Heart left ventricle (tissue), 16 donors: Measurements from ENCODE around the gene BRIP1. TPM values are rescaled to one million over a fixed set of nuclear protein-coding genes. Genes with fewer than 3 reads are reported as not detected.

Source experiments
- ATAC-seq, 4 donors: fragments of 200-7000 bp; cut with Tn5 transposase; one replicate each; pipeline ENCODE4 v1.9.1; 2020 to 2022; ENCODE audit warnings: moderate library complexity in 4 of 4, mild to moderate bottlenecking in 3 of 4, moderate number of reproducible peaks in 1 of 4
- DNase-seq, 5 donors: peaks; one replicate each; pipeline ENCODE4 v3.0.0-alpha.2; 2020
- H3K27ac ChIP-seq, 12 donors: fragments of 200-600 bp; sonication (generic) in 4 of 12; one replicate each; pipeline versions ENCODE4 v1.5.0 to v1.8.0; 2016 to 2022; ENCODE audit warnings: mild to moderate bottlenecking in 2 of 12
- H3K27me3 ChIP-seq, 9 donors: fragments of 200-600 bp; sonication (generic) in 2 of 9; one replicate each; pipeline versions ENCODE4 v1.5.1 to v1.8.0; 2016 to 2022; ENCODE audit warnings: mild to moderate bottlenecking in 3 of 9
- H3K36me3 ChIP-seq, 9 donors: fragments of 200-600 bp; sonication (generic) in 2 of 9; one replicate each; pipeline versions ENCODE4 v1.5.0 to v1.8.0; 2018 to 2022; ENCODE audit warnings: mild to moderate bottlenecking in 2 of 9
- H3K4me1 ChIP-seq, 12 donors: fragments of 200-600 bp; sonication (generic) in 4 of 12; one replicate each; pipeline versions ENCODE4 v1.5.0 to v1.8.0; 2016 to 2022; ENCODE audit warnings: mild to moderate bottlenecking in 3 of 12
- H3K4me3 ChIP-seq, 12 donors: fragments of 200-600 bp; sonication (generic) in 4 of 12; one replicate each; pipeline versions ENCODE4 v1.5.0 to v1.8.0; 2017 to 2022; ENCODE audit warnings: mild to moderate bottlenecking in 9 of 12, moderate library complexity in 4 of 12
- H3K9me3 ChIP-seq, 12 donors: fragments of 200-600 bp; sonication (generic) in 4 of 12; one replicate each; pipeline versions ENCODE4 v1.5.0 to v1.8.0; 2016 to 2022; ENCODE audit warnings: mild to moderate bottlenecking in 1 of 12
- POLR2A ChIP-seq, 2 donors: fragments of 450-650 bp; IDR thresholded peaks; one replicate each; pipeline ENCODE4 v1.6.1; 2017; ENCODE audit warnings: antibody characterized with exemption in 2 of 2, mild to moderate bottlenecking in 2 of 2, moderate library complexity in 2 of 2
- WGBS, 4 donors: extraction: QIAGEN DNeasy Blood & Tissue Kit in 2 of 4; methylation state at CpG; one replicate each; pipeline versions ENCODE4 v1.1.5 to v1.1.7; 2013 to 2018; 5-methylcytosine and 5-hydroxymethylcytosine counted together
- intact Hi-C, 10 donors: fragments of 100-400 bp; cut with DNase I; formaldehyde crosslinking; loops; one replicate each; pipeline versions ENCODE4 v1.11.1 to v1.14.2; 2022
- polyA plus RNA-seq, 2 donors: library from polyadenylated mRNA; stranded (reverse); fragments of 200-250 nt; gene quantifications; one replicate each; pipeline ENCODE4 v1.2.3, GENCODE V29; 2013
- total RNA-seq, 9 donors: library from RNA; depleted of rRNA in 2 of 9; stranded (reverse); fragments of >200 nt in 2 of 9; fragmentation: NEBNext Ultra II Directional in 3 of 9; extraction: Animal tissue kit (Norgen Biotek cat#: 25700) in 3 of 9; gene quantifications; one replicate each; pipeline versions ENCODE4 v1.1.0 to v1.2.4, GENCODE V29; 2016 to 2023
- TF ChIP-seq, protein P1 (sequence below), 12 donors: fragments of 200-600 bp; sonication (generic) in 4 of 12; IDR thresholded peaks; one replicate each; pipeline versions ENCODE4 v1.5.0 to v1.8.0; 2018 to 2022; ENCODE audit warnings: antibody characterized with exemption in 12 of 12, mild to moderate bottlenecking in 5 of 12
- donor health status: ischemic (EF 13 %, LVEDD 7.1; RV severe dilation, severe dysfunction).
- donor health status: healthy with polysubstance abuse.
- donor health status: DM: no; HTN: yes; CAD: no.
- donor health status: DM: no; HTN: no; CAD: no.
- donor health status: ischemic (EF 25% LVEDD 6.9; RV normal size, moderate dysfunction).
- donor health status: ischemic (EF 25% LVEDD 5.7; RV mildly dilated, moderate dysfunction).
- donor health status: healthy.
- donor health status: DM: yes; HTN: yes; CAD: no.
- donor health status: ischemic (EF 35%, LVEDD 5.7; RV mildly dilated, moderate dysfunction).
- donor health status: nonischemic (EF 11% LVEDD 7.7; RV severe dilation, severe dysfunction).
- donor health status: DM: yes; HTN: yes; CAD: no.
- donor health status: PGD.
- donor health status: ischemic (EF 29% LVEDD 5.4; RV normal size, mild dysfunction).
- donor health status: nonischemic (EF 23%, LVEDD 6.1; RV moderate dilation, normal function).

The BRIP1 gene
- total and polyA plus RNA-seq, 11 donors = 0.04 to 2.2 (median 0.12) TPM; not detected in 3

DNA sequence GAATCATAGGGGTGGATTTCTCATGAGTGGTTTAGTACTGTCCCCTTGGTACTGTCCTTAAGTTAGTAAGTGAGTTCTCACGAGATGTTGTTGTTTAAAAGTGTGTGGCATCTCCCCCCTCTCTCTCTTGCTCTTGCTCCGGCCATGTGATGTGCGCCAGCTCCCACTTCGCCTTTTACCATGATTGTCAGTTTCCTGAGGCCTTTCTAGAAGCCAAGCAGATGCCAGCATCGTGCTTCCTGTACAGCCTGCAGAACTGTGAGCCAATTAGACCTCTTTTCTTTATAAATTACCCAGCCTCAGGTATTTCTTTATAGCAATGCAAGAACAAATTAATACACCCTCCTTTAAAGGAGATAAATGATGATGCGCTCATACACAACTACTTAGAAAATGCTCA lies 222.2 kb downstream of the BRIP1 start:
- WGBS, 4 donors = 85 to 89% (median 87%) methylated on average over 6 of the region's 6 CpGs
- TF ChIP-seq, protein P1, sequence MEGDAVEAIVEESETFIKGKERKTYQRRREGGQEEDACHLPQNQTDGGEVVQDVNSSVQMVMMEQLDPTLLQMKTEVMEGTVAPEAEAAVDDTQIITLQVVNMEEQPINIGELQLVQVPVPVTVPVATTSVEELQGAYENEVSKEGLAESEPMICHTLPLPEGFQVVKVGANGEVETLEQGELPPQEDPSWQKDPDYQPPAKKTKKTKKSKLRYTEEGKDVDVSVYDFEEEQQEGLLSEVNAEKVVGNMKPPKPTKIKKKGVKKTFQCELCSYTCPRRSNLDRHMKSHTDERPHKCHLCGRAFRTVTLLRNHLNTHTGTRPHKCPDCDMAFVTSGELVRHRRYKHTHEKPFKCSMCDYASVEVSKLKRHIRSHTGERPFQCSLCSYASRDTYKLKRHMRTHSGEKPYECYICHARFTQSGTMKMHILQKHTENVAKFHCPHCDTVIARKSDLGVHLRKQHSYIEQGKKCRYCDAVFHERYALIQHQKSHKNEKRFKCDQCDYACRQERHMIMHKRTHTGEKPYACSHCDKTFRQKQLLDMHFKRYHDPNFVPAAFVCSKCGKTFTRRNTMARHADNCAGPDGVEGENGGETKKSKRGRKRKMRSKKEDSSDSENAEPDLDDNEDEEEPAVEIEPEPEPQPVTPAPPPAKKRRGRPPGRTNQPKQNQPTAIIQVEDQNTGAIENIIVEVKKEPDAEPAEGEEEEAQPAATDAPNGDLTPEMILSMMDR (IDR thresholded peaks at IDR 0.05) = no peak
- TF ChIP-seq POLR2A (IDR thresholded peaks at IDR 0.05) = no peak
- intact Hi-C loops = no loop called here

DNA sequence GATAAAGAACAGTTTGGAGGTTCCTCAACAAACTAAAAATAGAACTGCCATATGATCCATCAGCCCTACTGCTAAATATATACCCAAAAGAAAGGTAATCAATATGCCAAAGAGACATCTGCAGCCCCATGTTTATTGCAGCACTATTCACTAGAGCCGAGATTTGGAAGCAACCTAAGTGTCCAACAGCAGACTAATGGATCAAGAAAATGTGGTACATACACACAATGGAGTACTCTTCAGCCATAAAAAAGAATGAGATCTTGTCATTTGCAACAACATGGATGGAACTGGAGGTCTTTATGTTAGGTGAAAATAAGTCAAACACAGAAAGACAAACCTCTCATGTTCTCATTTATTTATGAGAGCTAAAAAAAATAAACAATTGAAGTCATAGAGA lies 223.5 kb downstream of the BRIP1 start:
- no peak overlapping the region for H3K4me3 ChIP-seq
- DNase-seq (no peak), ATAC-seq (no peak)
- intact Hi-C loops = no loop called here
- 74 to 100% (median 89%) methylated on average over 1 of the region's 1 CpG for WGBS, 4 donors
- no peak overlapping the region for H3K27ac ChIP-seq
- H3K9me3 ChIP-seq = peaks cover 0 to 11% (median 0%) of the 10 kb centered on the region in 12 donors
- no peaks in the 10 kb centered on the region for H3K4me1 ChIP-seq
- TF ChIP-seq POLR2A (IDR thresholded peaks at IDR 0.05) = no peak
- TF ChIP-seq, protein P1 (IDR thresholded peaks at IDR 0.05) = no peak
- H3K36me3 ChIP-seq = no peaks in the 10 kb centered on the region
- peaks cover 0 to 15% (median 0%) of the 10 kb centered on the region in 9 donors for H3K27me3 ChIP-seq

More for the DNA sequence above, 222.2 kb downstream of the BRIP1 start:
- H3K9me3 ChIP-seq = no peaks in the 10 kb centered on the region
- no peak overlapping the region for H3K4me3 ChIP-seq
- H3K27ac ChIP-seq = no peak overlapping the region
- H3K27me3 ChIP-seq = peaks cover 0 to 15% (median 0%) of the 10 kb centered on the region in 9 donors
- H3K4me1 ChIP-seq = no peaks in the 10 kb centered on the region
- ATAC-seq = no peak
- DNase-seq = no peak
- no peaks in the 10 kb centered on the region for H3K36me3 ChIP-seq

DNA sequence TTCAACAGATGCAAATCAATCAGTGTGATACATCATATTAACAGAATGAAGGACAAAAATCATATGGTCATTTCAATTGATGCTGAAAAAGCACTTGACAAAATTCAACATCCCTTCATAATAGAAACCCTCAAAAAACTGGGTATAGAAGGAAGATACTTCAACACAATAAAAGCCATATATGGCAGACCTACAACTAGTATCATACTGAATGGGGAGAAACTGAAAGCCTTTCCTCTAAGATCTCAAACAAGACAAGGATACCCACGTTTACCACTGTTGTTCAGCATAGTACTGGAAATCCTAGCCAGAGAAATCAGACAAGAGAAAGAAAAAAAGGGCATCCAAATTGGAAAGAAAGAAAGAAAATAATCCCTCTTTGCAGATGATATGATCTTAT lies 225.2 kb downstream of the BRIP1 start:
- ATAC-seq (no peak), DNase-seq (no peak)
- Histone ChIP-seq H3K4me3 (no peak overlapping the region), H3K36me3 (no peaks in the 10 kb centered on the region), H3K4me1 (no peaks in the 10 kb centered on the region), H3K27me3 (peaks cover 0 to 15% (median 0%) of the 10 kb centered on the region in 9 donors), H3K27ac (no peak overlapping the region), H3K9me3 (peaks cover 0 to 15% (median 0%) of the 10 kb centered on the region in 12 donors)
- intact Hi-C loops = no loop called here
- no peak for TF ChIP-seq POLR2A (IDR thresholded peaks at IDR 0.05)
- TF ChIP-seq, protein P1 (IDR thresholded peaks at IDR 0.05) = no peak
- WGBS, 4 donors = 31 to 50% (median 35%) methylated on average over 1 of the region's 1 CpG

DNA sequence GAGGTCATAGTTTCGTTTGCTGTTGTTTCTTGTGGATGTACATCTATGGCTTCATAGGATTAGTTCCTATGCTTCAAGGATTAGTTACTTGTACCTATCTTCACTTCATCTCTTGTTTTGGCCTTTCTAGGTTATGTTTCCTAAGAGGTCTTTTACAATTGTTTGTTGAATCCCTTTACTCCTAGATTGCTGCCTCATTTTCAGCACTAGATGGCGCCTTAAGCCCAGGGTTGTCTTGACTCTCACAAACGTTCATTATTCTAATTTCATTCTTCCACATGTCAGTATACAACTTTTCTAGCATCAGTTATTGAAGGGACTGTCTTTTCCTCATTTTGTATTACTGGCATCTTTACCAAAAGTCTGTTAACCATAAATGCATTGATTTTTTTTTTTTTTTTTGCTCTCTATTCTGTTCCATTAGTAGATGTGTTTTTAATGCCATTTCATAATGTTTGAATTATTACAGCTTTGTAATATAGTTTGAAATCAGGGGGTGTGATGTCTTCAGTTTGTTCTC lies 227.4 kb downstream of the BRIP1 start:
- Histone ChIP-seq H3K27me3 (peaks cover 0 to 15% (median 0%) of the 10 kb centered on the region in 9 donors), H3K36me3 (no peaks in the 10 kb centered on the region), H3K4me3 (no peak overlapping the region), H3K27ac (no peak overlapping the region), H3K9me3 (peaks cover 0 to 15% (median 0%) of the 10 kb centered on the region in 12 donors), H3K4me1 (no peaks in the 10 kb centered on the region)
- intact Hi-C loops = no loop called here
- ATAC-seq = no peak
- no peak for TF ChIP-seq POLR2A (IDR thresholded peaks at IDR 0.05)
- TF ChIP-seq, protein P1 (IDR thresholded peaks at IDR 0.05) = peak in 8 of 12 donors; percentile 16 to 53 (median 36)
- no peak for DNase-seq
- WGBS, 4 donors = 10 to 15% (median 10%) methylated on average over 3 of the region's 3 CpGs
